OCI-LY3 (cell line): ENCODE data around the gene PLA2G6.
"Not testable (repeated sequence)": the region's sequence is repeated elsewhere in the genome, so short reads cannot be mapped to it uniquely, and the experiment has no call there.

ENCODE experiments used
- H2AFZ ChIP-seq: fragments of 200-600, 300-600 bp; shearing (Covaris generic); 2 replicates; pipeline ENCODE4 v1.6.0; 2014; ENCODE audit warnings: antibody characterized with exemption, low read depth, low read length
- H3K27ac ChIP-seq: fragments of 200-600, 300-600 bp; sonication (generic); 2 replicates; pipeline ENCODE4 v1.5.1; 2014; ENCODE audit warnings: mild to moderate bottlenecking, low read length, moderate library complexity, mixed read lengths
- H3K27me3 ChIP-seq: fragments of 200-600, 300-600 bp; sonication (generic); 2 replicates; pipeline ENCODE4 v1.6.1; 2014; ENCODE audit warnings: low read depth, low read length, mixed read lengths
- H3K36me3 ChIP-seq: fragments of 200-600, 300-600 bp; sonication (generic); replicated peaks from 2 replicates; pipeline ENCODE3; 2014; ENCODE audit warnings: low read depth, low read length, mixed read lengths
- H3K4me1 ChIP-seq: fragments of 300-600, 200-600 bp; sonication (generic); 2 replicates; pipeline ENCODE4 v1.6.1; 2014; ENCODE audit warnings: low read length, mixed read lengths
- H3K4me2 ChIP-seq: fragments of 200-600, 300-600 bp; sonication (generic); 2 replicates; pipeline ENCODE4 v1.6.1; 2014; ENCODE audit warnings: low read length, mixed read lengths
- H3K4me3 ChIP-seq: fragments of 300-600, 200-600 bp; sonication (generic); 2 replicates; pipeline ENCODE4 v1.5.1; 2014; ENCODE audit warnings: antibody characterized with exemption, mild to moderate bottlenecking, low read length, moderate library complexity
- H3K79me2 ChIP-seq: fragments of 300-600, 200-600 bp; shearing (Covaris generic); 2 replicates; pipeline ENCODE4 v1.6.1; 2014; ENCODE audit warnings: mild to moderate bottlenecking, low read length, mixed read lengths
- H3K9ac ChIP-seq: fragments of 300-600, 200-600 bp; shearing (Covaris generic); 2 replicates; pipeline ENCODE4 v1.6.0; 2014; ENCODE audit warnings: mild to moderate bottlenecking, low read length, moderate library complexity
- H3K9me3 ChIP-seq: fragments of 200-600, 300-600 bp; shearing (Covaris generic); 2 replicates; pipeline ENCODE4 v1.6.1; 2014; ENCODE audit warnings: low read length, mixed read lengths; ENCODE audit not compliant: insufficient read depth
- H4K20me1 ChIP-seq: fragments of 200-600, 300-600 bp; sonication (generic); 2 replicates; pipeline ENCODE4 v1.6.1; 2016; ENCODE audit warnings: low read length, mixed read lengths; ENCODE audit not compliant: insufficient read depth
- EZH2phosphoT487 ChIP-seq: fragments of 200-600 bp; shearing (Covaris generic); IDR thresholded peaks from 2 replicates; pipeline ENCODE4 v1.6.1; 2018; ENCODE audit warnings: antibody characterized with exemption, mixed run types, low read depth
- TF ChIP-seq, protein P1 (sequence below): fragments of 200-600, 300-600 bp; sonication (generic); IDR thresholded peaks from 2 replicates; pipeline ENCODE4 v1.5.1; 2014; ENCODE audit warnings: antibody characterized with exemption, low read length, low read depth

The PLA2G6 gene

DNA sequence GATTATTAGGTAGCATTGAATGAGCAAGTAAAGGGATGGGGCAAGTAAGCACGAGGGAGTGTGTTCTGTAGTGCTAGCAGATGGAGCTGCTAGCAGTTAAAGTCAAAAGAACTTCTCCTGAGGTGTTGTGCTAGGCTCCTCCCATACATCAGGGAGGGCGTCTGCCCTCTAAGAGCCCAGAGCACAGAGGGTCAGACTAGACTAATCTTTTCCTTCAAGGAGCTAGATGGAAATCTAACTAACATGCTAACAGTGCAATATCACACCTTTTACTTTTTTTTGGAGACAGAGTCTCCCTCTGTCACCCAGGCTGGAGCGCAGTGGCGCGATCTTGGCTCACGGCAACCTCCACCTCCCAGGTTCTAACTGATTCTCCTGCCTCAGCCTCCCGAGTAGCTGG is 3.2 kb upstream of the PLA2G6 start:
- peaks cover 5% of the 10 kb centered on the region; the same call in 1 of the 2 replicates for H3K79me2 ChIP-seq
- no peak overlapping the region for H2AFZ ChIP-seq
- no peaks in the 10 kb centered on the region for H4K20me1 ChIP-seq
- no peaks in the 10 kb centered on the region for H3K9me3 ChIP-seq
- H3K9ac ChIP-seq = no peak overlapping the region
- no peak overlapping the region for H3K4me2 ChIP-seq
- H3K4me3 ChIP-seq = no peak overlapping the region
- no peaks in the 10 kb centered on the region; the same call in 1 of the 2 replicates for H3K27me3 ChIP-seq
- TF ChIP-seq, protein P1, sequence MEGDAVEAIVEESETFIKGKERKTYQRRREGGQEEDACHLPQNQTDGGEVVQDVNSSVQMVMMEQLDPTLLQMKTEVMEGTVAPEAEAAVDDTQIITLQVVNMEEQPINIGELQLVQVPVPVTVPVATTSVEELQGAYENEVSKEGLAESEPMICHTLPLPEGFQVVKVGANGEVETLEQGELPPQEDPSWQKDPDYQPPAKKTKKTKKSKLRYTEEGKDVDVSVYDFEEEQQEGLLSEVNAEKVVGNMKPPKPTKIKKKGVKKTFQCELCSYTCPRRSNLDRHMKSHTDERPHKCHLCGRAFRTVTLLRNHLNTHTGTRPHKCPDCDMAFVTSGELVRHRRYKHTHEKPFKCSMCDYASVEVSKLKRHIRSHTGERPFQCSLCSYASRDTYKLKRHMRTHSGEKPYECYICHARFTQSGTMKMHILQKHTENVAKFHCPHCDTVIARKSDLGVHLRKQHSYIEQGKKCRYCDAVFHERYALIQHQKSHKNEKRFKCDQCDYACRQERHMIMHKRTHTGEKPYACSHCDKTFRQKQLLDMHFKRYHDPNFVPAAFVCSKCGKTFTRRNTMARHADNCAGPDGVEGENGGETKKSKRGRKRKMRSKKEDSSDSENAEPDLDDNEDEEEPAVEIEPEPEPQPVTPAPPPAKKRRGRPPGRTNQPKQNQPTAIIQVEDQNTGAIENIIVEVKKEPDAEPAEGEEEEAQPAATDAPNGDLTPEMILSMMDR = no peak
- no peak for TF ChIP-seq EZH2phosphoT487
- no peak overlapping the region for H3K27ac ChIP-seq
- H3K36me3 ChIP-seq = no peaks in the 10 kb centered on the region
- H3K4me1 ChIP-seq = peaks cover 19% of the 10 kb centered on the region

DNA sequence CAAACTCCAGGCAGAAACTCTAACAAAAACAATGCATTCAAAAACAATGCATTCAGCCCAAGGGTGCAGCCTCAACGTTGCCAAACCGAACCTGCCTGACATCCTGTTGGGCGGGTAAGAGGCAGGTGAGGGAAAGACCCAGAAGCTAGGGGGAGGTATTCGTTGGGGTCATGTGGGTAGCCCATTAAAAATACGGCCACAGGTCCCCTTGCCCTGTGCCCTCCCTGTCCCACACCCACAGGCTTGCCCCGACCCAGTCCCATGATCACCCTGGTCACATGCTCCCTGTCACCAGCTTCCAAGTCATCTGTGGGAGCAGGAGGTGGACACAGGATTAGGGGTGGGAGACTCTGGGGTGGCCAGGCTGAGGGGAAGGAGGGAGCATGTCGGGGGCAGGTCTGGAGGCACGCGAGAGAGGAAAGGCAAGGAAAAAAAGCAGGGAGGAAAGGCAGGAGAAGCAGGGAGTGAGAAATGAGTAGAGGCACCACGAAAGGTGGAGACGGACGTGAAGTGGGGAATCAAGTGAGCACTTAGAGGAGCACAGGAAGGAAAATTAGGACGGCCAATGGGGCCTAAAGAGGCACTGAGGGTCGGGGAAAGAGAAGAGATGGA is 683 bp downstream of the PLA2G6 start:
- no peak overlapping the region; the same call in 1 of the 2 replicates for H2AFZ ChIP-seq

DNA sequence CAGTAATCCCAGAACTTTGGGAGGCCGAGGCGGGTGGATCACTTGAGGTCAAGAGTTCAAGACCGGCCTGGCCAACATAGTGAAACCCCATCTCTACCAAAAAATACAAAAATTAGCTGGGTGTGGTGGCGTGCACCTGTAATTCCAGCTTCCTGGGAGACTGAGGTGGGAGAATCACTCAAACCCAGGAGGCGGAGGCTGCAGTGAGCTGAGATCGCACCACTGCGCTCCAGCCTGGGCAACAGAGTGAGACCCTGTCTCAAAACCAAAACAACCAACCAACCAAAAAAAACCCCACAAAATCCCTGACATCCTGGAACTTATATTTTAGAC is 3.1 kb downstream of the PLA2G6 start:
- H3K4me2 ChIP-seq, H4K20me1 ChIP-seq, H3K79me2 ChIP-seq, H3K36me3 ChIP-seq, H3K9me3 ChIP-seq, H3K27me3 ChIP-seq, H2AFZ ChIP-seq, H3K27ac ChIP-seq, H3K4me3 ChIP-seq, H3K9ac ChIP-seq: not testable (repeated sequence)
- H3K4me1 ChIP-seq = peaks cover 42% of the 10 kb centered on the region

More for the DNA sequence above, 683 bp downstream of the PLA2G6 start:
- Histone ChIP-seq H3K9ac (peak overlapping the region; percentile 97), H3K27ac (peak overlapping the region; percentile 90), H3K4me3 (peak overlapping the region; percentile 86), H4K20me1 (no peaks in the 10 kb centered on the region), H3K4me1 (peaks cover 40% of the 10 kb centered on the region), H3K9me3 (no peaks in the 10 kb centered on the region), H3K79me2 (peaks cover 5% of the 10 kb centered on the region; the same call in 1 of the 2 replicates), H3K4me2 (peak overlapping the region; percentile 96), H3K36me3 (no peaks in the 10 kb centered on the region), H3K27me3 (no peaks in the 10 kb centered on the region)
- TF ChIP-seq EZH2phosphoT487 = no peak
- TF ChIP-seq, protein P1 = no peak

DNA sequence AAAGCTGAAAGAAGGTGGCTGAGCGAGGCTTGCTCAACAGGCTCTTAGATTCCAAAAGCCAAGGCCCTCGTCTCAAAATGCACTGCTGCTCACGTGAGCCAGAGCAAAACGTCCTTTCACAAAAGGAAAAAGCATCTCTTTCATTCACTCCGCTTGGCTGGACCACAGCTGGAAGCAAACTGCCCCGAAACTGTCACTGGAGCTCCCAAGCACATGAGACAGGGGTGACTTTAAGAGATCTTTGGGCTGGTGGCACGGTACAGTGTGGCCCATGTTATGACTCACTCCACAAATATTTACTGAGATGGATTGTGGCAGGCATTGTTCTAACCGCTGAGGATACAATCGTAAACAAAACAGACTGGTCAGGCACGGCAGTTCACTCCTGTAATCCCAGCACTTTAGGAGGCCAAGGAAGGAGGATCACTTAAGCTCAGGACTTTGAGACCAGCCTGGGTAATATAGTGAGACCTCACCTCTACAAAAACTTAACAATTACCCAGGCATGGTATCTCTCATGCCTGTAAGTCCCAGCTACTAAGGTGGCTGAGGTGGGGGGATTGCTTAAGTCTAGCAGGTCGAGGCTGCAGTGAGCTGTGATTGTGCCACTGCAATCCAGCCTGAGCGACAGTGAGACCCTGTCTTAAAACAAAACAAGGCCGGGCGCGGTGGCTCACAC is 3.6 kb downstream of the PLA2G6 start:
- H3K4me2 ChIP-seq = no peak overlapping the region
- H3K79me2 ChIP-seq = peaks cover 5% of the 10 kb centered on the region; the same call in 1 of the 2 replicates
- H3K4me1 ChIP-seq = peaks cover 42% of the 10 kb centered on the region
- no peaks in the 10 kb centered on the region for H4K20me1 ChIP-seq
- H3K27ac ChIP-seq = no peak overlapping the region
- no peaks in the 10 kb centered on the region for H3K27me3 ChIP-seq
- no peaks in the 10 kb centered on the region for H3K36me3 ChIP-seq
- H3K9me3 ChIP-seq = no peaks in the 10 kb centered on the region
- H3K4me3 ChIP-seq = no peak overlapping the region
- TF ChIP-seq EZH2phosphoT487 = no peak
- TF ChIP-seq, protein P1 = no peak
- H3K9ac ChIP-seq = no peak overlapping the region
- no peak overlapping the region for H2AFZ ChIP-seq

DNA sequence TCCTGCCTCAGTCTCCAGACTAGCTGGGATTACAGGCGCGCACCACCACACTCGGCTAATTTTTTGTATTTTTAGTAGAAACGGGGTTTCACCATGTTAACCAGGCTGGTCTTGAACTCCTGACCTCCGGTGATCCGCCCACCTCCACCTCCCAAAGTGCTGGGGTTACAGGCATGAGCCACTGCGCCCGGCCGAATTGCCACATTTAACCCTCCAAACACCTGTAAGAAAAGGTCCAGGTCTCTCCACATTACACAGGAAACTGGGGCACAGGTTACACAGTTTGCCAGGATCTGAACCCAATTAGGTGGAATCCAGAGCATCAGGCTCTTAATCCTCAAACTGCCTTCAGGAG is 4.1 kb downstream of the PLA2G6 start:
- H3K4me2 ChIP-seq, H3K27me3 ChIP-seq, H2AFZ ChIP-seq, H3K9ac ChIP-seq, H3K36me3 ChIP-seq, H3K27ac ChIP-seq, H3K79me2 ChIP-seq, H3K9me3 ChIP-seq, H4K20me1 ChIP-seq, H3K4me3 ChIP-seq: not testable (repeated sequence)
- peaks cover 42% of the 10 kb centered on the region for H3K4me1 ChIP-seq
